ENCODE measurements around the gene CLDN5.

The CLDN5 gene

GRCh38 chr22:19501897-19502447 is 22.2 kb downstream of the CLDN5 start:
- DNase-seq, result no peak

GRCh38 chr22:19499880-19500242 is 24.3 kb downstream of the CLDN5 start:
- no peak for DNase-seq

GRCh38 chr22:19499236-19499879 is 24.9 kb downstream of the CLDN5 start:
- no peak for DNase-seq

- no peak for DNase-seq
Measured at GRCh38 chr22:19498866-19499190, 25.4 kb downstream of the CLDN5 start.

- no peak for DNase-seq
Measured at GRCh38 chr22:19498154-19498865, 25.9 kb downstream of the CLDN5 start.

GRCh38 chr22:19497245-19497644 is 27.0 kb downstream of the CLDN5 start:
- no peak for DNase-seq

- no peak for DNase-seq
Measured at GRCh38 chr22:19496324-19496630, 27.9 kb downstream of the CLDN5 start.

- DNase-seq, result no peak
Measured at GRCh38 chr22:19495562-19496323, 28.5 kb downstream of the CLDN5 start.

GRCh38 chr22:19494676-19495173 is 29.5 kb downstream of the CLDN5 start:
- no peak for DNase-seq

- no peak for DNase-seq
Measured at GRCh38 chr22:19494001-19494560, 30.1 kb downstream of the CLDN5 start.

GRCh38 chr22:19492504-19493174 is 31.6 kb downstream of the CLDN5 start:
- no peak for DNase-seq

GRCh38 chr22:19490628-19491230 is 33.5 kb downstream of the CLDN5 start:
- DNase-seq, result no peak

- DNase-seq, result no peak
Measured at GRCh38 chr22:19488884-19489843, 35.0 kb downstream of the CLDN5 start.

GRCh38 chr22:19488285-19488684 is 35.9 kb downstream of the CLDN5 start:
- no peak for DNase-seq

- DNase-seq, result no peak
Measured at GRCh38 chr22:19483481-19484244, 40.5 kb downstream of the CLDN5 start.

GRCh38 chr22:19482297-19482696 is 41.9 kb downstream of the CLDN5 start:
- DNase-seq, result no peak

GRCh38 chr22:19480789-19481188 is 43.4 kb downstream of the CLDN5 start:
- DNase-seq, result no peak

- no peak for DNase-seq
Measured at GRCh38 chr22:19480173-19480568, 44.0 kb downstream of the CLDN5 start.

- DNase-seq, result peak; percentile 92 to 95
Measured at GRCh38 chr22:19479355-19480172, 44.6 kb downstream of the CLDN5 start, which contains the start of gene CDC45. Gene CDC45 (plus strand): TSS chr22:19479920. CDS start chr22:19479969, 49 bp downstream.

Data from activated CD4-positive, alpha-beta T cell treated with anti-CD3 and anti-CD28 coated beads, Interleukin-2, amount 50 U/mL, for 48 hours (primary cell).